ENCODE measurements around the gene HTRA1.

Gene HTRA1

DNA sequence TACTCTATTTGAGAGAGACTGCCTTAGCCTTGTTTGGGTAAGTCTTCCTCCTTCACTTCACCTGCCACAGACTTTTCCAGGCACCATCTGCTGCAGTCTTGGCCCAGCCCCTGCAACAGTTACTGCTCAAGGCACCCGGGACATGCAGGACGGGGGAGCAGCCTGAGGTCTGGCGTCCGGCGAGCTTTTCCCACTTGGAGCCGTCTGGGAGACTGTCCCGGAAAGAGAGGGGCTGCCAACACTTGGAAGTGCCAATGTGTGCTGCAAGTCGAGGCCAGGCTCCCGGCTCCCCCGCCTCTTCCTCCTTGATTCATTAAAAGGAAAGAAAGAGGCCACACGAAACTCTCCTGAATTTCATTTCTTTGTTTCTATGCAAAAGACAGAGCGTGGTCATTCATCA is 13.7 kb downstream of the HTRA1 start:
- no peak for DNase-seq

DNA sequence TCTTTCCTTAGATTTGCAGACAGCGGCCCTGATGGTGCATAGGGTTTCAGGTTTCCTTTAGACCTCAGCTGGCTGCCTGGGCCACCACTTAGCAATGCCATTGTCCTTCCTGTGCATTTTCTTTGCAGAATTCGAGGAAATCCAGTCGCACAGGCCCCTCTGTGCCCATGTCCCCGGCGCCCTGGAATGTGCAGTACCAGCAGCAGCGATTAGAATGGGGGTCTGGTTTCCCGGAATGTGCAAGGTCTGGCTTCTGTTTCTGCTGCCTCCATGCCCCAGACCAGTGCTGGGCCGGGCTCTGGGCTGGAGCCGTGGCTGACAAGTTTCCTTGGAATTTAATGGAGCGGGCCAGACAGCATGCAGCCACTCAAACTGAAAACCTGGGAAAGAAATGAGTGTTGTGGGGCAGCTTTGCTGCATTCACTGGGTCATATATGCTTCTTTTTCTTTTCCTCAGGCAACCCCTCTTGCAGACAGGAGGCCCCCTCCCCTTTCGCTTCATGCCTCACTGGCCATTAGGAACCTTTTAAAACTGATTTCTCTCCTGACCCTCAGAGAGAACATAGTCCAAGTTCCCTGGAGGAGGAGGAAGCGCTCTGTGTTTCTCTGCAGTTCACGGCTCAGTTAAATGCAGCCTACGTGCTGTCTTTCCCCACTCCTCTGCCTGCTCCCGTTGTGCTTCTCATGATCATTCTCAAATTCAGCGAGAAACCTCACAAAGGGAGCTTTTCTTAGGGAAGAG is 14.4 kb downstream of the HTRA1 start:
- DNase-seq, result no peak

DNA sequence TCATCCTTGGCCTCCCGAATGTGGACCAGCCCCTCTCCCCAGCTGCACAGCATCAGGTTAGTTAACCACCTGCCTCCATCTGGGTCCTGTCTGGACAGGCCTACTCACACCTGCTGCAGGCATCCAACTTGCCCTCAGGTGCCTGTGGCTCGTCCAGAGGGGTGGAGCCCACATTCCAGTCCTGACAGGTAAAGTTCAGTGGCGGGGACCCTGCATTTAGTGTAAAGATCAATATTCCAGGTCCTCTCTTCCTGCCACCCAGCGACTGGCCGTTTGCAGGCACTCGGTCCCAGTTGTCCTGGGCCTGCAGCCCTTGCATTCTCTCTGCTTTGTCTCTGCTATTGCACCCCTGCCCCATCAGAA is 15.0 kb downstream of the HTRA1 start:
- no peak for DNase-seq

DNA sequence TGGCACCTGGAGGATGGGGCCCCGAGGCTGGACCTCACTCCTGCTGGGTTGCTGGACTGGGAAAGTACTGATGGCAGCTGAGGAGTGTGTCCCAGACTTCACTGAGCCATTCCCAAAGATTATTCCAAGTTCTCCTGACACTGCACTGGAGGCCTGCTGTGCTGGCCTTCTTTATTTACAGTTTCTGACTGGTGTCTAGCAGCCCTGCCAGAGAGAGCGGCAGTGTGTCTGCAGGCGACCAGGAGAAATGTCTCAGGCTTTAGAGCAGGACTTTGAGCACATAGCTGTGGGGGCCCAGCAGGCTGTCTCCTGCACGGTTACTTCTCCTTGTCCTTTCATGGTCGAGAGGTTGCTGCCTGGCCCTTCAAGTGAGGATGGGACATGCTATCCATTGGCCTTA is 16.1 kb downstream of the HTRA1 start:
- DNase-seq, result no peak

DNA sequence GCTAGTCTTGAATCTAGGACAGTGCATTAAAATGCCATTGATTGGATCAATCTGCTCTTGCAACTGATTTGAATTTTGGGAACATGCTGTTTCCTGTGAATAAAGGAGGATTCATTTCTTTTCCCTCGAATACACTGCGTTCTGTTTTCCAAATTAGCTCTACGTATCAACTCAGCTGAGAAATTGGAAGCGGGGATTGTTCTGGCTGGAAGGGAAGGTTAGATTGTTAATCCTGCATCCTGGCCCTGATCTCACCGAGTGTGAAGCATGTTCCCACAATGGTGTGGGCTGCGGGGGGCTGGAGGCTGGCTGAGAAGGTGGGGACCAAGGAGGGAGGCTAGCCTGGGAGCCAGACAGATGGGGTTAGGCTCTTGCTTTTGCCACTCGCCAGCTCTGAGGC is 17.6 kb downstream of the HTRA1 start:
- no peak for DNase-seq

DNA sequence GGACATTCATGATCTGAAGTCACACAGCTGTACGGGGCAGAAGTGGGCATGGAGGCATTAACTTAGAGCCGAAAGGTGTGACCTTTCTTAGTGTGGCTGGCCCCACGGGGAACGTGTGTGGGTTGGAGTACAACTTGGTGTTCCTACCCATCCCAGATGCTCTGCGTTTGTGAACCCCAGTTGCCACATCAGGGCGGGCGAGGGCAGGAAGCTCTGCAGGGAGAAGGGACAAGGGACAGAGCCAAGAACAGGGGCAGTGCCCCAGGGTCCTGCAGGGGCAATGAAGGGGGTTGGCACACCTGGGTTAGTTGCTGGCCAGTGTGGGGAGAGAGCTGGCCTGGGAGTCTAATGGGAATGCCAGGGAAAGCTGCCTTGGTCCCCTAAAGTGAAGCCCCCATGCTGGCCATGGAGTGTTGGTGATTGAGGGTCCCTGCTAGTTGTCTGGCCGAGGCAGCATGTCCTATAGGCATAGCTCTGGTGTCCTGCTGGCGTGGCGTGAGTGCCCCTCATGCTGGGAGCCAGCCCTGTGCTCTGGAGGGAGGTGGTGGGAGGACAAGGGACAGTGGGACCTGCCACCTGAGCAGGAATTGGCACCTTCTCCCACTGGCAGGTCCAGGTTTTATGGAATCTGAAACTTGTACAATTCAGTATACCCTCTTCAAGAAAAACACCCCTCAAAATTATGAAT is 18.9 kb downstream of the HTRA1 start:
- no peak for DNase-seq

DNA sequence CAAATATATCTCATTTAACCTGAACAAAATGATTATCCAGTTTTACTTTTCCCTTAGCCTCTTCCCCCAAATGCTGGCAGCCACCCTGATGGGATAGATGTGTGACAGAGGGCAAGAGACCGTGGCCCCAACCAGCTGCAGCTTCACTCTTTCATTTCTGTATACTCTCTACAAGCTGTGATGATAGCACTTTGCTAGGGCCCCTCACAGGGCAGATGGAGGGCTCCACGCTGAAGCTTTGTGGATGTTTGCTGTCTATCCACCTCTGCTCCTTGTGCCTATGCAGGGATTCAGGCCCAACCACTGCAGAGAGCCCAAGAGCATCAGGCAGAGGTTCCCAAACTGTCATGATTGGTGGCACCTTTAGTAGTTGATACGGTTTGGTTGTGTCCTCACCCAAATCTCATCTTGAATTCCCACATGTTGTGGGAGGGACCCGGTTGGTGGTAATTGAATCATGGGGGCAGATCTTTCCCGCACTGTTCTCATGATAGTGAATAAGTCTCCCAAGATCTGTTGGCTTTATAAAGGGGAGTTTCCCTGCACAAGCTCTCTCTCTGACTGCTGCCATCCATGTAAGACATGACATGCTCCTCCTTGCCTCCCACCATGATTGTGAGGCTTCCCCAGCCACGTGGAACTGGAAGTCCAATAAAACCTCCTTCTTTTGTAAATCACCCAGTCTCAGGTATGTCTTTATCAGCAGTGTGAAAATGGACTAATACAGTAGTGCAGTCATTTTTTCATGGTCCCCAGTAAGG is 20.1 kb downstream of the HTRA1 start:
- DNase-seq, result no peak

DNA sequence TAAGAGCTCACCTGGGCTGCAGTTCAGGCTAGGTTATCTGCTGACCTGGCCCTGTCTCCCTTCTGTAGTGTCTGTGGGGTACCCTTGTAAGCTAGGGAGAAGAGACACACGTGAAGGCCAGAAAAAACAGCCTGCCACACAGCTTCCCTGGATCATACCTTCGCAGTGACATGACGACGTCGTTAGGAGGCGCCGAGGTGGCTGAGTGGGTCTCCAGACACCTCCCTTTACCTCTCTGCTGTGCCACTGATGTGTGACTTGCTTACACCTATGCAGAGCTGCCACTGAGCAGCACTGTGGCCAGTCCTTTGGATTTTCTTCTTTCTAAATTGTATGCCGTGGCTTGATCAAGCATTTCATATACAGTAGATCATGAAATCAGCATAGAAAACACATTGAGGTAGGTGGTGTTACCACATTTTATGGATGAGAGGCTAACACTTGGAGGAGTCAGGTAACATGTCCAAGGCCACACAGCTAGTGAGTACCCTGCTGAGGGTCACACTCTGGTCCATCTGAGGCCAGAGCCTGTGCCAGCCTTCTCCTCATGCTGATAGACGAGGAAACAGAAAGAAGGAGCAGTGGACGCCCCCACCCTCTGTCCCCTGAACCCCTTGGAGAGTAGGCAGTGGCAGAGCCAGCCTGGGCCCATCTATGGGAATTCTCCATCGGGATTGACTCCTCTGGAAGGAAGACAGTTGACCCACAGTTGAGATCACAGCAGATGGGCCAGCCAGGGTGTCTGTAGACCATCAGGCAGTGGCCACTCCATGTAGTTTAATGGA is 23.1 kb downstream of the HTRA1 start:
- DNase-seq, result no peak

DNA sequence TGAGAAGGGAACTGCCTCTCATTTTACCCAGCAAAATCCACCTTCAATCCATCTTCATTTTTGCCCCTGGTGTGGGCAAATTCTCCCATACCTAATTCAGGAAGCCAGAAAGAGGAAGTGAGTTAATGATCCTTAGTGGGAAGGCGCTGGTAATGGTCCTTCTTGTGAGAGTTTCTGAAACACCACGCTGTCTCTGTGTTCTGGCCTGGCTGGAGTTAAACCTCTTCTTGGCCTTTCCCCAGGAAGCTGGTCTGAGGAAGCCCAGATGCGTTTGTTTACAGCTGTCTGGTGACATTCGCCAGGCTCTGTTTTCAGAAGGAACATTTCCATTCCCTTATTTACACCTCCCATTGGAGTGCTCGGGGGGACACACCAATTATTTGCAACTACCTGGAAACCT is 24.3 kb downstream of the HTRA1 start:
- no peak for DNase-seq

DNA sequence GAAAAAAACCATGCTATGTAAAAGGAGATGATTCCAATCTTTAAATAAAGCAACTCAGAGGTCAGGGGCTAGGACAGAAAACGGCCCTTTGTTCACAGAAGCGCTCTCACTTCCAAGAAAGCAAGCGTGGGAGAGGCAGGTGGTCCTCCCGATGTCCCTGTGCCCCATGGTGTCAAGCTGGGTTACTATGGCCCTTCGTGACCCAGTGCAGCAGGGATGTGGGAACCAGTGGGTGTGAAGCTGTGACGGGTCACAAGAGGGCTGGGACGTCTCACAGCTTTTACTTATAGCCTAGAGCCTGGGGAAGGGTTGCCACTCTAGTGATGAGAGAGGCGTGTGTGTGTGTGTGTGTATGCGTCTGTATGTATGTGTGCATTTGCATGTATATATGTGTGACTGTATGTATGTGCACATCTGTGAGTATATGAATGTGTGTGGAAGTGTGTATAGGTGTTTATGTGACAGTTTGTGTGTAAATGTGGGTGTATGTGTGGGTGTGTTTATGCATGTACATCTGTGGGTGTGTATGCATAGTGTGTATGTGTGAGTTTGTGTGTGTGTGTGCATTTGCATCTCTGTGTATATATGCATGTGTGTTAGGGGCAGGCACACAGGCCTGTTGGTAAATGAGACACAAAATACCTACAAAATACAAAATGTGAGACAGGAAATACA is 25.2 kb downstream of the HTRA1 start:
- no peak for DNase-seq

DNA sequence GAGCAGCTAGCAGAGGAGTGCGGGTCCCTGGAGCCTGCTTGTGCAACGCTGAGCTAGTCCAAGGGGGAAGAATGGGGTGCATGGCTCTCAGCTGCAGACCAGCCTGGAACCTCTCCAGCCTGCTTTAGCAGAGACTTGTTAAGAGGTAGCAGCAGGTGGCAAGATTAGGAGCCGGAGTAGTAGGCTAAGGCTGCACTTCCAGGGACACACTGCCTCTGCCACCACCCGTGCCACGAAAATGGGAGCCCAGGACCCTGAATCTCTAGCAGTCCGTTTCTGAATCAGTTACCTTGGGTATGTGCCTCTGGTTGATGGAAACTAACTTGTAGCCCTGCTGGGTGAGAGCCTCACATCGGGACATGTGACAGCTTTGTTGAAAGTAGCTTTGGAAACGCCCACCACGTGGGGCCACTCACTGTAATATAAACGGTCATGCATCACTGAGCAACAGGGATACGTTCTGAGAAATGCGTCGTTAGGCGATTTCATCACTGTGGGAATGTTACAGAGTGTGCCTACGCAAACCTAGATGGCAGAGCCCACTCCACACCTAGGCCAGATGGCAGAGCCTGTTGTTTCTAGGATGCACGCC is 25.9 kb downstream of the HTRA1 start:
- no peak for DNase-seq

DNA sequence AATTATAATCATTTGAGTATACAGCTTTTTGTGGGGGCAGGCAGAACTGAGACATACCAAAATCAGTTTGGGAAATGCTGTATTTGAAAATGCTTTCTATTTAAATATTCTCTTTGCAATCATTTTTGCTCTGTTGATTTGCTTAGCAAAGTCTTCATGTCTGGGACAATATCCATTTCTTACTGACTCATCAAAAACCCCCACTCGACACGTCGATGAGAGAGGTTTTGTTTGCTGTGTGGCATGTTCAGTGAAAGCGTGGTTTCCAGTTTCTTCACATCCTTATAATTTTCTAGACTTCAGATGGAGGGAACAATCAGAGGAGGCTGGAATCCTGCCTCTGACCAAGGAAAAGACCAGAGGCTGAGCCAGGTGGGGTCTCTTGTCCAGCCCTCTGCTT is 28.9 kb downstream of the HTRA1 start:
- no peak for DNase-seq

DNA sequence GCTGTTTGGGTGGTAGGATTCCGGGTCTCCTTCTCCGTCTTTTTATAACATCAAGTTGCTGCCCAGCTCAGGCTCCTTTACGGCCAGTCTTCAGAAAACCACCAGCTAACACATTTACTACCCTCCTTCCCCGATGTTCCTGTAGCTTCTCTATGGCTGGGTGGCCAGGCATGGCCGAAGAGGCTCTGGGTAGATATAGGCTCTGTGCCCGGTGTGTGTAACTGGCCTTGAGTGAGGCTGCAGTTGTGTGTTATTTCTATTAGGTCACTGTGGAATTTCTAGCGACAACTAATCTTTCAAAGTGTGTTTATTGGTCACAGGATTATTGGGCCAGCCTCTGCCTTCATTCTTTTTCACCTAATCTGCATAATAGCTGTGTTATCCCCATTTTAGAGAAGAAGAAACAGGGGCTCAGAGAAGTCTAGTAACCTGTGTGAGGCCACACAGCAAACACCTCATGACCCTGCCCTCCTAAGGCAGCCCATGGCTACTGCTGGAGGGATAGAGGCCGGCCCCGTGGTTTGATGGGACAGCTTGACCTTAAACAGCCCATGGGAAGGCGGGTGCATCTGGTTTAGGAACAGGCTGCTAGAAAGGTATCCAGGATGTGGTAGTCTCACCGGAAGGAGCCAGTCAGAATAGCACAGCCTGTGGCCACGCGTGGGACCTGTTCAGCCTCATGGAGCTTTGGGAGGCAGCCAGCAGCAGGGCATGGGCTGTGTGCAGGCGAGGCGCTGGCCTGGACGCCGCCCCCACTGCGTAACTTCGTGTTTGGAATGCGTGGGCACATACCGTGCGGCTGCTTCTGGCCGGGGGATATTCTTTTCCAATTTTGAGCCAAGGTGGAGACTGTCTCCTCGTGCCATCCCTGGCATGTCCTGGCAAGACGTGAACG is 29.7 kb downstream of the HTRA1 start:
- no peak for DNase-seq

DNA sequence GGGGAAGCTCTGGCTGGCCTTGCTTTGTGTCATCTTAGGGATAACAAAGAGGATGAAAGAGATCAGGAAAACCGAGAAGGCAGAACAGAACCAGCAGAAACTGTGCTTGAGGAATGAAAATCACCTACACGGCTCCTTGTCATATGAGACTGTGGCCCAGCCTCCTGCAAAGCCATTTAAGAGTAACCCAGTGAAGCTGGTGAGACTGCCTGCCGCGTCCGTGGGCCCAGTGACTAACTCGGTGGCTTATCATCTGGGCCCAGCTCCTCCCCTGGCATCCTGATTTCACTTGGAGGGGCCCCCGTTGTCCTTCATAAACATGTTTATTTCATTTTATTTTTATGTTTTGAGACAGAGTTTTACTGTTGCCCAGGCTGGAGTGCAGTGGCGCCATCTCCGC is 30.7 kb downstream of the HTRA1 start:
- no peak for DNase-seq

DNA sequence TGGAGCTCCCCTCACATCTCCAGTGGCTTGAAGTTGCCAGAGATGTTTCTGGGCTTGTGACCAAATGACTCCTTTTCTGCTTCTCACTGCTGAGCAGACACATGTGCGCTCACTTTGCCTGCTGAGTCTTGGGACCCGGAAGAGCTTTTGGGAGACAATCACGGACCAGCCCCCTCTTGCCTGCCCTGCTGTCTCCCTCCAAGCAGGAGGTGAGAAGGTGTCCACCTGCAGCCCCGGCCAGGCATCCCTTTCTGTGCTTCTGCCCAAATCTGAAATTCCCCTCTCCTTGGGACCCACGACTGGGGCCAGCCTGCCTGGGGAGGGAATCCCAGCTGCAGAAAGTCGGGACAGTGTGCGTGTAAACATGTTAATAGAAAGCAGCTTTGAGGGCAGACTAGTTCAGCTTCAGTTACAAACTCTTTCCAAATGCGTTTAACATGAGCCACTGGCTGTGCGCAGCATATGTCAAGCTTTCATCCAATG is 31.7 kb downstream of the HTRA1 start:
- no peak for DNase-seq

DNA sequence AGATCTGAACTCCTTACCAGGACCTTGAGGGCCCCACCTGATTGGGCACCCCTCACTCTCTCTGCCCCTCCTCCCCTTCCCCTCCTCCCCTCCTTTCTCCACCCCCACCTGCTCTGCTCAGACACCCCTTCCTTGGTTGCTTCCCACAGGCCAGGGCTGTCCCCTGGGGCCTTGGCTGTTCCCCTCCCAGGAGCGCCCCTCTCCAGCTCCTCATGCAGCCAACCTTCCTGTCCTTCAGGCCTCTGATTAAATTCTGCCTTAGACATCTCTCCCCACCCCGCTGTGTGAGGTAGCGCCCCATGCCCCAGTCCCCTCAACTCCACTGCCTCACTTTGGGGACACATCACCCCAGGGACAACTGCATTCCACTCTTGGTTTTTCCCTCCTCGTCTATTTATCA is 32.4 kb downstream of the HTRA1 start:
- DNase-seq, result no peak

DNA sequence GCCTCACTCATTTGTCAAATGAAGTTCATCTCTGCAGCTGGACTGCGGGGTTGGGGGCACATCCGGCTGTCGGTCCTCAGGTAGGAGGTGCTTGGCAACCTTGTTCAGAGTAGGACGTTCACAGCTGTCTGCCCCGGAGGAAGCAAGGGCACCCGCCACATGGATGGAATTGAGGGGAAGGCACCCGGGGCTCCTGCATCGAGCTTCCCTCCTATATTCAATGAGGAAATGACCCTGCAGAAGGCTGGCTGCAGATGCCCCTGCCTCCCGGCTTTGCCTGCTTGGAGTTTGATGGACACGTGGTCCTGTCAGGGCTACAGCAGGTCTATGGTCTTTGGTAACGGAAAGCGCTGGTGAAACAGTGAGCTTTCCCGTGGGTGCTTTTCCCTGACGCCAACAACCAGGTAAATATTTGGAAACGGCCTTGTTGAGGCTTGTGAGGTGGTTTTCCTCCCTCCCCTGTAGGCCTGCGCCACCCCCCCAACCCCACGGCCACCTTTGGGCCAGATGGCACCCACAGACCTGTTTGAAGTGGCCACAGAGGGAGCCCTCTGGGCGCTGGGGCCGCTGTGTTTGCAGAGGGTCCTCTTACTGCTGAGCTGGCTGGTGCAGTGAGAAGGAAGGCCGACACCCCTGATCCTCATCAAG is 32.9 kb downstream of the HTRA1 start:
- DNase-seq, result no peak

DNA sequence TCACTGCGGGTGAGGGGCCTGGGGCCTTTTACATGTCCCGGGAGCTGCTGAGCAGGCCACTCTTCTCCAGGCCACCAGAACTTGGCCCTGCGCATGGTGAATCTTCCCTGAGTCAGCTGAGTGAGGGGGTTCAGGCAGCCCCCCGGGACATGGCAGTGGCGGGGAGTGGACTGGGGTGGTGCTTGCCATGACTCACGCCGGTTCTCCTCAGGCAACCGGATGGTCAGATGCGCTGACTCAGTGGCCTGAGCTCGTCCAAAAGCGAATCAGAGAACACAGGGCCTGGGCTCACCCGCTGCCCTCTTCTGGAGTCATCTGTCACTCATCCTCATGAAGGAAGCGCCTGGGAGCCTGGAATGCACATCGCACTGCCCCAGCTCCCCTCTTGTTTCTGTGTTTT is 33.5 kb downstream of the HTRA1 start:
- no peak for DNase-seq

DNA sequence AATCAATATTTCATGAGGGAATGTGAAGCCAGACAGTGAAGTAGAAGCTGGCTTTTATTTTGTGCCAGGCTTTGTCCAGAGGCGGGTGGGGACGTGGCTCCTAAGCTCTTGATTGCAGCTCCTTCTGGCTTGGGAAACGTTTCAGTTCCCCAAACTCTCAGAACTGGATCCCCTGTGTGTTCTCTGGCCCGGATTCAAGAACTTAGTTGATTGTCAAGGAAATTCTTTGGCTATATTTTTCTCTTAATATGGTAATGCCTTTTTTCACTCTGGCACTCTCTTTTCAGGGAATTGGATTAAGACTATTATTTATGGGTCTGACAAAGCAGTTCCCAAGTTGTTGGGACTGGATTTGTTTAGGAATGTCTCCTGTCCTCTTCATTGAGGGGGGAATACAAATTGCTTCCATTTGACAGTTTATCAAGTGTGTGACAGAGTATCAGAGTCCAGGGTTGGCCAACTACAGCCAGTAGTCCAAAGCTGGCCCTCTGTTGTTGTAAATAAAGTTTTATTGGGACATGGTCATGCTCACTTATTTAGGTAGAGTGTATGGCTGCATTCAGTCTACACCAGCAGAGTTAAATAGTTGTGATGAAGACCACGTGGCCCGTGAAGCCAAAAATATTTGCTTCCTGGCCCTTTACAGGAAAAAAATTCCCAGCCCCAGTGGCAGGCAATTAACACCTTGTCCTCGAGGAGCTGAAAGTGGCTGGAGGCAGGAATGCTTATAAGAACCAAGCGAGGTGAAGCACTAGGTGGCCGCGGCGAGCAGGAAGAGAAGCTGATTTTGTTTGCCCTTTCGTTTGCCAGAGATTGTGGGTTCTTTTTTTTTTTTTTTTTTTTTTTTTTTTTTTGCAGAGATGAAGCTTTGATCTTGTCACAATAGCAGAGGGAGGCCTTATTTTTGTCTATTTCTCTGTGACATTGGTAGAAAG is 34.3 kb downstream of the HTRA1 start:
- no peak for DNase-seq
